Activated naive CD4-positive, alpha-beta T cell treated with anti-CD3 and anti-CD28 coated beads, Interleukin-2, amount 50 U/mL, for 24 hours (primary cell): ENCODE data around the gene MAP3K6.

ENCODE experiments used
- H3K27ac Mint-ChIP-seq: one replicate; pipeline ENCODE4 v1.8.0; 2021; ENCODE audit warnings: mild to moderate bottlenecking, mixed read lengths
- H3K27me3 Mint-ChIP-seq: one replicate; pipeline ENCODE4 v1.8.0; 2021; ENCODE audit warnings: mixed read lengths
- H3K36me3 Mint-ChIP-seq: one replicate; pipeline ENCODE4 v1.8.0; 2021; ENCODE audit warnings: mixed read lengths
- H3K4me1 Mint-ChIP-seq: one replicate; pipeline ENCODE4 v1.8.0; 2021; ENCODE audit warnings: mixed read lengths
- H3K4me3 Mint-ChIP-seq: one replicate; pipeline ENCODE4 v1.8.0; 2021; ENCODE audit warnings: mild to moderate bottlenecking, mixed read lengths
- H3K9me3 Mint-ChIP-seq: one replicate; pipeline ENCODE4 v1.8.0; 2021; ENCODE audit warnings: mixed read lengths

The MAP3K6 gene

DNA sequence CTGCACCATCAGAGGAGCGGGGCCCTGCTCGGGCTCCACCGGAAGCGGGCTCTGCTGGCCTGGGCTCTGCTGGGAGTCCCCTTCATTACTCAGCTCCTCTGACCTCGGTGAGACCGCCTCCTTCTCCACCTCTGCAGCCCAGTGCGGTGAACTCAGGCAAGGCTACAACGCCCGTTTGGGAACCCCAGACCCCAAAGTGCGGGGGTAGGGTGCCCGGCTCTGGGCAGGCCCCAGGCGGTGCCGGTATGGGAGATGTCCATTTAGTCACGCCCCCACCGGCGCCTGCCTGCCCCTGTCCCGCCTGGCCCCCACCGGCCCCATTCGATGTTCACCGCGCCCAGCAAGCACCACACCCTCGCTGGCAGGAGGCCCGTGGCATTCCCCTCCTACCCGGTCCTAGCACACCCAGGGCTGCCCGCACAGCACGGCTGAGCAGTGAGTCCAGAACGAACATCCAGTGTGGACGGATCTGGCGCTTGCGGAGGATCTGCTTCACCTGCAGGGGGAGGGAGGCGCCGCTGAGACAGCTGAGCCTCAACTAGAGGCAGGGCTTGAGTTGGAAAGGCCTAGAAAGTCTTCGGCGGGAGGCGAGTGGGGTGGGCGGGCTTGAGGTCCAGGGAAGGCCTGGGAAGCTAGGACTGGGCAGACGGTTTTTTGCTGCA, 10.0 kb downstream of the MAP3K6 start:
- Mint-ChIP-seq H3K4me3 (peak overlapping the region; percentile 79), H3K27me3 (no peaks in the 10 kb centered on the region), H3K36me3 (no peaks in the 10 kb centered on the region), H3K27ac (no peak overlapping the region), H3K9me3 (no peaks in the 10 kb centered on the region), H3K4me1 (peaks cover 40% of the 10 kb centered on the region)

DNA sequence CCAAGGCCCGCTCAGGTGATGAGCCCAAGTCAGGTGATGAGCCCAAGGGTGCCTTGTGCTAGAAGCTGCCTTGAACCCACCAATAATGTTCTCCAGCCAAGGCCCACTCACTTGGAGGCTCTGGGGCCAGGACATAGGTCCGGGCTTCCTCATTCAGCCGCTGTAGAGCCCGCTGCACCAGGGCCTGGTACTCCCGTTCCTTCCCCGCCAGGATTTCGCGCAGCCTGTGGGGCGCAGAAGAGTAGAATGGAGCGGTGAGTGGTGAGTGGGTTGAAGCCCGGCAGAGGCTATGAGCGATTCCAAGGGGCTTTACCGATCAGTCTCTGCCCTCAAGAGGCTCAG, 10.5 kb downstream of the MAP3K6 start:
- Mint-ChIP-seq H3K36me3 (no peaks in the 10 kb centered on the region), H3K27ac (no peak overlapping the region), H3K27me3 (no peaks in the 10 kb centered on the region), H3K4me3 (peak overlapping the region; percentile 47), H3K9me3 (no peaks in the 10 kb centered on the region), H3K4me1 (peaks cover 40% of the 10 kb centered on the region)

DNA sequence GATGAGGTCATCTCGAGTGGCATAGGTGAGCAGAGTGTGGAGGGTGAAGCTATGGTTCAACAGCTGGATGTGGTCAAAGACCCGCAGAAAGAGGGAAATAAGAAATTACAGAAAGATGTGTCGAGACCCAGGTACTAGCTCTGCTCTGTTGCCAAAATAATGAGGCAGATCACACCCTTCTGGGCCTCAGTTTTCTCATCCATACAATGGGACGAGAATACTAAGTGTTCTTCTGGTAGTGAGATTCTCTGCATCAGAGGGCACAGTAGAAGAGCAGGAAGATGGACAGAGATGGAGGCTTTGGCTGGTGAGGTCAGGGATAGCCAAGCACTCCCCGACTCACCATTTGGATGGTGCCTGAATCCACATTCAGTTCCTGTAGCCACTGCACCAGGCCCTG, 11.1 kb downstream of the MAP3K6 start:
- no peaks in the 10 kb centered on the region for H3K27me3 Mint-ChIP-seq
- H3K9me3 Mint-ChIP-seq = no peaks in the 10 kb centered on the region
- peak overlapping the region; percentile 68 for H3K27ac Mint-ChIP-seq
- peaks cover 40% of the 10 kb centered on the region for H3K4me1 Mint-ChIP-seq
- H3K4me3 Mint-ChIP-seq = peak overlapping the region; percentile 51
- H3K36me3 Mint-ChIP-seq = no peaks in the 10 kb centered on the region

GRCh38 chr1:27353629-27354028, 13.1 kb downstream of the MAP3K6 start:
- H3K4me3 Mint-ChIP-seq = no peak overlapping the region

DNA sequence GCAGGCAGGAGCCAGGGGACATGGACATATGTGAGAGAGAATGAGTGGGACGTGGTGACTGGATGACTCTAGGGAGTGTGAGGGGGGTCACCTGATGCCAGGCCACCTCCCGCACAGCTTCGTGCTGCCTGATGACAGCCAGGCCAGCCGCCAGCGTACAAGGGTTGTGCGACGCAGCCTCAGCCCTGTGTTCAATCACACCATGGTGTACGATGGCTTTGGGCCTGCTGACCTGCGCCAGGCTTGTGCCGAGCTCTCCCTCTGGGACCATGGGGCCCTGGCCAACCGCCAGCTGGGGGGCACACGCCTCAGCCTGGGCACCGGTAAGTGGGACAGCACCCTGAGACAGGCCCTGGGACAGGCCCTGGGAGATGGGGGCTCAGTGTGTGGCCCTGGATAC, 13.6 kb downstream of the MAP3K6 start:
- H3K9me3 Mint-ChIP-seq = no peaks in the 10 kb centered on the region
- no peaks in the 10 kb centered on the region for H3K36me3 Mint-ChIP-seq
- no peak overlapping the region for H3K27ac Mint-ChIP-seq
- no peak overlapping the region for H3K4me3 Mint-ChIP-seq
- H3K27me3 Mint-ChIP-seq = no peaks in the 10 kb centered on the region
- H3K4me1 Mint-ChIP-seq = peaks cover 24% of the 10 kb centered on the region

More at GRCh38 chr1:27353629-27354028, 13.1 kb downstream of the MAP3K6 start:
- Mint-ChIP-seq H3K27me3 (no peaks in the 10 kb centered on the region), H3K4me1 (peaks cover 24% of the 10 kb centered on the region), H3K27ac (peak overlapping the region; percentile 41), H3K36me3 (no peaks in the 10 kb centered on the region), H3K9me3 (no peaks in the 10 kb centered on the region)

GRCh38 chr1:27351541-27352107, 15.1 kb downstream of the MAP3K6 start:
- no peaks in the 10 kb centered on the region for H3K9me3 Mint-ChIP-seq
- H3K4me1 Mint-ChIP-seq = peaks cover 17% of the 10 kb centered on the region
- H3K36me3 Mint-ChIP-seq = no peaks in the 10 kb centered on the region
- H3K27me3 Mint-ChIP-seq = no peaks in the 10 kb centered on the region
- H3K27ac Mint-ChIP-seq = peak overlapping the region; percentile 17
- no peak overlapping the region for H3K4me3 Mint-ChIP-seq

- Mint-ChIP-seq H3K9me3 (no peaks in the 10 kb centered on the region), H3K4me3 (no peak overlapping the region), H3K4me1 (peaks cover 16% of the 10 kb centered on the region), H3K27me3 (no peaks in the 10 kb centered on the region), H3K27ac (no peak overlapping the region), H3K36me3 (no peaks in the 10 kb centered on the region)
Observed at GRCh38 chr1:27350663-27351540, 15.9 kb downstream of the MAP3K6 start.

DNA sequence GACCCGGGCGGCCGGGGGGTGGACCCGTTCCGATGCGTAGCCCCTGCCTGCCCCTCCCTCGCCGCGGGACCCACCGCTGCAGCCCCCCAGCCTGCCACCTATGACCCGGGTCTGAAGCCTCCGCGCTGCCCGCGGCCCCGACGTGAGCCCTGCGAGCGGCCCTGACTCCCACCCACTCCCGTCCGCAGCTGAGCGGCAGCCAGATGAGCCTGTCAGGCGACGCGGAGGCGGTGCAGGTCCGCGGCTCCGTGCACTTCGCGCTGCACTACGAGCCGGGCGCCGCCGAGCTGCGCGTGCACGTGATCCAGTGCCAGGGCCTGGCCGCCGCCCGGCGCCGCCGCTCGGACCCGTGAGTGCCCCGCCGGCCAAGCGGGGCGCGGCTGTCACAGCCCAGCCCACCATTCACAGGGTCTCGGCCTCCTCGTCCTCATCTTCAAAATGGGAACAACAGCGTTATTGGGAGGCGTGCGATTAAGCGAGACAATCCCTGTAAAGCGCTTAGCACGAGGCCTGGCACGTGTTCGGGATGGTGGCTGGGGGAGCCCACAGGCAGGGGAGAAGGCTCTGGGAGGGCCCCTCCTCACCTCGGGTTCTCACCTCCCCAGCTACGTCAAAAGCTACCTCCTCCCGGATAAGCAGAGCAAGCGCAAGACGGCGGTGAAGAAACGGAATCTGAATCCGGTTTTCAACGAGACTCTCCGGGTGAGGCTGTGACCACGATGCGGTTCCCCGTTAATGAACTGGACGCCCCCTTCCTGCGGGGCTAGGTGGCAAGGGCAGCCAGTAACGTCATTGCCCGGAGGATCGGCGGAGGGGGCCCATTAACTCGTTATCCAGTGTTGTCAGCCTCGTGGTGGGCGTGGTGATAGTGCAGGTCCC, 16.7 kb downstream of the MAP3K6 start:
- H3K27me3 Mint-ChIP-seq = no peaks in the 10 kb centered on the region
- H3K9me3 Mint-ChIP-seq = no peaks in the 10 kb centered on the region
- no peak overlapping the region for H3K4me3 Mint-ChIP-seq
- H3K36me3 Mint-ChIP-seq = no peaks in the 10 kb centered on the region
- H3K4me1 Mint-ChIP-seq = peaks cover 9% of the 10 kb centered on the region
- H3K27ac Mint-ChIP-seq = no peak overlapping the region

GRCh38 chr1:27348861-27349783, 17.6 kb downstream of the MAP3K6 start:
- Mint-ChIP-seq H3K9me3 (no peaks in the 10 kb centered on the region), H3K27me3 (no peaks in the 10 kb centered on the region), H3K36me3 (no peaks in the 10 kb centered on the region), H3K27ac (no peak overlapping the region), H3K4me1 (peaks cover 14% of the 10 kb centered on the region), H3K4me3 (peak overlapping the region; percentile 15)

DNA sequence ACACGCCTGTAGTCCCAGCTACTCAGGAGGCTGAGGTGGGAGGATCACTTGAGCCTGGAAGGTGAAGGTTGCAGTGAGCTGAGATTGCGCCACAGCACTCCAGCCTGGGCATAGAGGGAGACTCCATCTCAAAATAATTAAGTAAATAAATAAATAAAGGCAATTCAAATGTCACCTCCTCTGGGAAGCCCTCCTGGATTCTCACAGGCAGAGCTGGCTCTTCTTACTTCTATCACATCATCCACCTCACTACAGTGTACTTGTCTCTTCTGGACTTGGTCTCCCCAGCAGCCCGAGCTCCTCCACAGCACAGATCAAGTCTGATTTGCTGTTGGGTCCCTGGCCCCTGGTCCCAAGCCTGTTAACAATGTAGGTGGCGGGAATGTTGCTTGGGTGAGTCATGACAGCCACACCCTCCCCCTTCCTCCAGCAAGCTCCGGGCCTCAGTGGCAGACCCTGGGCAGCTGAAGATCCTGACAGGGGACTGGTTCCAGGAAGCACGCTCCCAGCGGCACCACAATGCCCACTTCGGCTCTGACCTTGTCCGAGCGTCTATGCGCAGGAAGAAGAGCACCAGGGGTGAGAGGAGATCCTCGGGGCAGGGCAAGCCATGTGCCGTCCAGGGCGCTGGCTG, 19.7 kb downstream of the MAP3K6 start:
- no peak overlapping the region for H3K4me3 Mint-ChIP-seq
- peak overlapping the region; percentile 5 for H3K27ac Mint-ChIP-seq
- H3K4me1 Mint-ChIP-seq = peaks cover 32% of the 10 kb centered on the region
- no peaks in the 10 kb centered on the region for H3K36me3 Mint-ChIP-seq
- H3K27me3 Mint-ChIP-seq = no peaks in the 10 kb centered on the region
- no peaks in the 10 kb centered on the region for H3K9me3 Mint-ChIP-seq

GRCh38 chr1:27346357-27346756, 20.4 kb downstream of the MAP3K6 start:
- H3K9me3 Mint-ChIP-seq = no peaks in the 10 kb centered on the region
- no peaks in the 10 kb centered on the region for H3K36me3 Mint-ChIP-seq
- H3K4me1 Mint-ChIP-seq = peaks cover 38% of the 10 kb centered on the region
- H3K27ac Mint-ChIP-seq = peak overlapping the region; percentile 30
- H3K4me3 Mint-ChIP-seq = no peak overlapping the region
- H3K27me3 Mint-ChIP-seq = no peaks in the 10 kb centered on the region

- H3K4me3 Mint-ChIP-seq = no peak overlapping the region
- no peak overlapping the region for H3K27ac Mint-ChIP-seq
- no peaks in the 10 kb centered on the region for H3K9me3 Mint-ChIP-seq
- H3K4me1 Mint-ChIP-seq = peaks cover 47% of the 10 kb centered on the region
- H3K27me3 Mint-ChIP-seq = no peaks in the 10 kb centered on the region
- no peaks in the 10 kb centered on the region for H3K36me3 Mint-ChIP-seq
Observed at GRCh38 chr1:27345272-27345671, 21.5 kb downstream of the MAP3K6 start.

GRCh38 chr1:27343639-27344025, 23.1 kb downstream of the MAP3K6 start:
- H3K27ac Mint-ChIP-seq = peak overlapping the region; percentile 78
- H3K36me3 Mint-ChIP-seq = no peaks in the 10 kb centered on the region
- H3K9me3 Mint-ChIP-seq = no peaks in the 10 kb centered on the region
- H3K4me3 Mint-ChIP-seq = peak overlapping the region; percentile 83
- peaks cover 64% of the 10 kb centered on the region for H3K4me1 Mint-ChIP-seq
- no peaks in the 10 kb centered on the region for H3K27me3 Mint-ChIP-seq
